KMS-11 (cell line): ENCODE data around the gene CDRT4.

Experiments
- H2AFZ ChIP-seq: fragments of 200-600 bp; sonication (generic); 2 replicates; pipeline ENCODE4 v1.6.1; 2016; ENCODE audit warnings: antibody characterized with exemption, mixed run types, low read depth
- H3K27ac ChIP-seq: fragments of 200-600 bp; sonication (generic); 2 replicates; pipeline ENCODE4 v1.6.1; 2016; ENCODE audit warnings: mild to moderate bottlenecking, mixed run types
- H3K27me3 ChIP-seq: fragments of 200-600 bp; sonication (generic); 2 replicates; pipeline ENCODE4 v1.6.1; 2017; ENCODE audit warnings: mild to moderate bottlenecking, low read depth, mixed run types, moderate library complexity; ENCODE audit not compliant: insufficient read depth
- H3K36me3 ChIP-seq: fragments of 200-600 bp; sonication (generic); 2 replicates; pipeline ENCODE4 v1.6.1; 2017; ENCODE audit warnings: mild to moderate bottlenecking, mixed run types; ENCODE audit not compliant: insufficient read depth
- H3K4me1 ChIP-seq: fragments of 200-600 bp; sonication (generic); 2 replicates; pipeline ENCODE4 v1.6.1; 2016; ENCODE audit warnings: mild to moderate bottlenecking, low read depth, mixed run types; ENCODE audit not compliant: poor library complexity, severe bottlenecking
- H3K4me2 ChIP-seq: fragments of 200-600 bp; sonication (generic); 2 replicates; pipeline ENCODE4 v1.7.0; 2016; ENCODE audit warnings: mild to moderate bottlenecking, mixed run types
- H3K4me3 ChIP-seq: fragments of 200-600 bp; sonication (generic); IDR thresholded peaks from 2 replicates; pipeline ENCODE4 v1.6.1; 2017; ENCODE audit warnings: low read depth, low read length, mixed read lengths; ENCODE audit not compliant: insufficient read depth
- H3K79me2 ChIP-seq: fragments of 200-600 bp; sonication (generic); 2 replicates; pipeline ENCODE4 v1.6.1; 2016; ENCODE audit warnings: low read depth, mixed run types; ENCODE audit not compliant: insufficient read depth
- H3K9ac ChIP-seq: fragments of 200-600 bp; sonication (generic); 2 replicates; pipeline ENCODE4 v1.6.1; 2016; ENCODE audit warnings: mild to moderate bottlenecking, mixed run types
- H4K20me1 ChIP-seq: fragments of 200-600 bp; sonication (generic); 2 replicates; pipeline ENCODE4 v1.6.1; 2016; ENCODE audit warnings: mild to moderate bottlenecking, mixed run types; ENCODE audit not compliant: insufficient read depth
- CTCF ChIP-seq: fragments of 200-600 bp; sonication (generic); conservative IDR thresholded peaks from 2 replicates; pipeline ENCODE4 v1.6.1; 2017; ENCODE audit warnings: low read depth, mild to moderate bottlenecking, antibody characterized with exemption, low read length, moderate library complexity, mixed read lengths

Gene CDRT4

GRCh38 chr17:15398291-15398690 lies 69.1 kb downstream of the CDRT4 start:
- no peak overlapping the region for H3K4me3 ChIP-seq
- no peak overlapping the region for H3K27ac ChIP-seq
- no peaks in the 10 kb centered on the region for H4K20me1 ChIP-seq
- H2AFZ ChIP-seq = no peak overlapping the region
- H3K4me2 ChIP-seq = no peak overlapping the region
- no peak for TF ChIP-seq CTCF
- H3K27me3 ChIP-seq = no peaks in the 10 kb centered on the region
- H3K79me2 ChIP-seq = no peaks in the 10 kb centered on the region
- no peaks in the 10 kb centered on the region for H3K36me3 ChIP-seq
- H3K4me1 ChIP-seq = no peaks in the 10 kb centered on the region
- H3K9ac ChIP-seq = no peak overlapping the region

- TF ChIP-seq CTCF = no peak
- H3K27me3 ChIP-seq = no peaks in the 10 kb centered on the region
- no peak overlapping the region for H3K4me2 ChIP-seq
- no peak overlapping the region for H3K9ac ChIP-seq
- no peaks in the 10 kb centered on the region for H3K4me1 ChIP-seq
- no peaks in the 10 kb centered on the region for H3K36me3 ChIP-seq
- no peak overlapping the region for H3K27ac ChIP-seq
- no peaks in the 10 kb centered on the region for H3K79me2 ChIP-seq
- H3K4me3 ChIP-seq = no peak overlapping the region
- no peak overlapping the region for H2AFZ ChIP-seq
- H4K20me1 ChIP-seq = no peaks in the 10 kb centered on the region
Measured at GRCh38 chr17:15397620-15398019, 69.8 kb downstream of the CDRT4 start.

- Histone ChIP-seq H3K9ac (no peak overlapping the region), H3K79me2 (no peaks in the 10 kb centered on the region), H3K4me2 (no peak overlapping the region), H4K20me1 (no peaks in the 10 kb centered on the region), H3K27me3 (no peaks in the 10 kb centered on the region), H3K4me1 (no peaks in the 10 kb centered on the region), H2AFZ (no peak overlapping the region), H3K4me3 (no peak overlapping the region), H3K27ac (no peak overlapping the region), H3K36me3 (no peaks in the 10 kb centered on the region)
- TF ChIP-seq CTCF = no peak
Measured at GRCh38 chr17:15395091-15395490, 72.3 kb downstream of the CDRT4 start.

GRCh38 chr17:15393414-15393813 lies 74.0 kb downstream of the CDRT4 start:
- Histone ChIP-seq H3K79me2 (no peaks in the 10 kb centered on the region), H3K27me3 (no peaks in the 10 kb centered on the region), H3K27ac (no peak overlapping the region), H3K4me2 (no peak overlapping the region), H3K36me3 (no peaks in the 10 kb centered on the region), H2AFZ (no peak overlapping the region), H4K20me1 (no peaks in the 10 kb centered on the region), H3K9ac (no peak overlapping the region), H3K4me3 (no peak overlapping the region), H3K4me1 (no peaks in the 10 kb centered on the region)
- TF ChIP-seq CTCF = no peak
